HepG2 (cell line): ENCODE measurements around the gene FKBP1B. TPM values are rescaled to one million over a fixed set of nuclear protein-coding genes. Genes with fewer than 3 reads are reported as not detected.

ENCODE experiments used
- ATF7 ChIP-seq, 2 experiments: fragments of 450-650 bp in 1 of 2; sonication (generic) in 1 of 2; formaldehyde crosslinking in 1 of 2; IDR thresholded peaks; 2 replicates each; pipeline versions ENCODE4 v1.4.0 to v1.6.1; 2016 to 2020; ENCODE audit warnings: antibody characterized with exemption in 1 of 2, mild to moderate bottlenecking in 1 of 2, missing genetic modification reagents in 1 of 2
- ESRRA ChIP-seq: sonication (generic); formaldehyde crosslinking; IDR thresholded peaks from 2 replicates; pipeline ENCODE4 v1.5.1; 2020; ENCODE audit warnings: mild to moderate bottlenecking, low read depth, missing genetic modification reagents
- FOSL1 ChIP-seq: sonication (generic); formaldehyde crosslinking; IDR thresholded peaks from 2 replicates; pipeline ENCODE4 v1.9.0; 2021; ENCODE audit warnings: missing genetic modification reagents, borderline replicate concordance
- GATAD1 ChIP-seq: IDR thresholded peaks from 2 replicates; pipeline ENCODE4 v1.6.1; 2016; ENCODE audit warnings: missing genetic modification reagents, missing compliant biosample characterization
- JUND ChIP-seq: sonication (generic); formaldehyde crosslinking; IDR thresholded peaks from 2 replicates; pipeline ENCODE4 v1.8.0; 2022; ENCODE audit warnings: mild to moderate bottlenecking, missing genetic modification reagents
- PAXIP1 ChIP-seq: sonication (generic); formaldehyde crosslinking; conservative IDR thresholded peaks from 2 replicates; pipeline ENCODE4 v1.4.0; 2020; ENCODE audit warnings: mild to moderate bottlenecking, missing genetic modification reagents, moderate library complexity
- PHF5A ChIP-seq: IDR thresholded peaks from one replicate; pipeline ENCODE4 v1.6.1; 2018; ENCODE audit warnings: low read depth, missing genetic modification reagents; ENCODE audit not compliant: unreplicated experiment
- RARA ChIP-seq: IDR thresholded peaks from 2 replicates; pipeline ENCODE4 v1.6.1; 2016; ENCODE audit warnings: missing genetic modification reagents, missing compliant biosample characterization
- REST ChIP-seq, 2 experiments: IDR thresholded peaks; 2 replicates each; pipeline ENCODE4 v1.6.1; 2011 to 2012; ENCODE audit warnings: low read length in 2 of 2, borderline replicate concordance in 1 of 2, low read depth in 1 of 2, mild to moderate bottlenecking in 1 of 2, moderate library complexity in 1 of 2
- RNF219 ChIP-seq: sonication (generic); formaldehyde crosslinking; IDR thresholded peaks from 2 replicates; pipeline ENCODE4 v1.5.0; 2020; ENCODE audit warnings: mild to moderate bottlenecking, missing genetic modification reagents
- TGIF2 ChIP-seq: IDR thresholded peaks from 2 replicates; pipeline ENCODE4 v1.6.1; 2016; ENCODE audit warnings: control low read depth, missing compliant biosample characterization
- ZIK1 ChIP-seq: sonication (generic); formaldehyde crosslinking; IDR thresholded peaks from 2 replicates; pipeline ENCODE4 v1.5.0; 2020; ENCODE audit warnings: mild to moderate bottlenecking, low read depth, missing genetic modification reagents, borderline replicate concordance
- ZNF331 ChIP-seq: sonication (generic); formaldehyde crosslinking; IDR thresholded peaks from 2 replicates; pipeline ENCODE4 v1.4.0; 2020; ENCODE audit warnings: missing genetic modification reagents
- ZNF431 ChIP-seq: sonication (generic); formaldehyde crosslinking; IDR thresholded peaks from 2 replicates; pipeline ENCODE4 v1.9.0; 2022; ENCODE audit warnings: missing genetic modification reagents, low read depth, mild to moderate bottlenecking, borderline replicate concordance
- ZNF792 ChIP-seq: IDR thresholded peaks from 2 replicates; pipeline ENCODE4 v1.6.1; 2016
- ZSCAN30 ChIP-seq: sonication (generic); formaldehyde crosslinking; IDR thresholded peaks from 2 replicates; pipeline ENCODE4 v1.5.0; 2020; ENCODE audit warnings: mild to moderate bottlenecking, missing genetic modification reagents
- polyA plus RNA-seq, 8 experiments: library from polyadenylated mRNA; depleted of rRNA in 3 of 8; stranded (reverse) in 7 of 8; unstranded in 1 of 8; fragments of >200 nt; fragmentation: Illumina TruSeq in 4 of 8; extraction: Trizol in 4 of 8; gene quantifications; 2 replicates each; pipeline versions ENCODE4 v1.2.1 to v1.2.3, GENCODE V29; 2011 to 2016; ENCODE audit warnings: low read depth in 4 of 8, missing spikeins in 1 of 8, mixed read lengths in 1 of 8; ENCODE audit not compliant: insufficient read depth in 1 of 8
- total RNA-seq, 5 experiments: library from RNA; depleted of rRNA; stranded (reverse); fragments of >200 nt; fragmentation: Illumina TruSeq; extraction: Trizol; gene quantifications; 2 replicates each; pipeline ENCODE4 v1.2.3, GENCODE V29; 2016; ENCODE audit warnings: low read depth in 1 of 5

The FKBP1B gene
- total and polyA plus RNA-seq, 2 of the 13 experiments (the other 11 are each of a cell fraction or from before 2014, with no cell fraction given): 35.2 to 96.3 TPM

GRCh38 chr2:24045511-24046508, 3.7 kb upstream of the FKBP1B start (continued):
- TF ChIP-seq RNF219 (CRISPR knock-in tag) (0 out of 2 replicates have a peak, but pooled peaks have one; percentile 69), ZSCAN30 (CRISPR knock-in tag) (0 out of 2 replicates have a peak, but pooled peaks have one; percentile 14), ZIK1 (CRISPR knock-in tag) (no peak), PHF5A (CRISPR knock-in tag) (peak; percentile 60), TGIF2 (CRISPR knock-in tag) (0 out of 2 replicates have a peak, but pooled peaks have one; percentile 32), RARA (CRISPR knock-in tag) (peak; percentile 72), ZNF431 (CRISPR knock-in tag) (no peak), FOSL1 (CRISPR knock-in tag) (no peak), ATF7 (IDR thresholded peaks at IDR 0.05) (peak; percentile 48; the same call in 1 of the 2 replicates), ATF7 (CRISPR knock-in tag; IDR thresholded peaks at IDR 0.05) (no peak), PAXIP1 (CRISPR knock-in tag) (peak; percentile 77), GATAD1 (peak; percentile 53; the same call in 1 of the 2 replicates), ZNF331 (CRISPR knock-in tag) (peak; percentile 55; the same call in 1 of the 2 replicates), JUND (CRISPR knock-in tag) (no peak), REST (IDR thresholded peaks at IDR 0.05; ENCODE audit: borderline replicate concordance in 1 of 2, low read depth in 1 of 2, low read length in 2 of 2) (no peak), ZNF792 (0 out of 2 replicates have a peak, but pooled peaks have one; percentile 32), ESRRA (no peak)
